Trophoblast cell (in vitro differentiated cells and primary cell): ENCODE results near the gene PANK4.

Source experiments
- DNase-seq, 2 donors: peaks; one replicate each; pipeline ENCODE4 v3.0.0-alpha.2; 2016
- H2AFZ ChIP-seq: 2 replicates; pipeline ENCODE4 v1.6.1; 2013; ENCODE audit warnings: low read length, moderate library complexity, mild to moderate bottlenecking; ENCODE audit not compliant: insufficient read depth, poor library complexity
- H2AK5ac ChIP-seq: 2 replicates; pipeline ENCODE4 v1.6.1; 2013; ENCODE audit warnings: mild to moderate bottlenecking, low read length
- H2BK120ac ChIP-seq: 2 replicates; pipeline ENCODE4 v1.6.1; 2013; ENCODE audit warnings: low read length, mild to moderate bottlenecking, moderate library complexity; ENCODE audit not compliant: insufficient read depth, poor library complexity
- H2BK12ac ChIP-seq: 2 replicates; pipeline ENCODE4 v1.6.1; 2013; ENCODE audit warnings: mild to moderate bottlenecking, low read length, moderate library complexity
- H2BK5ac ChIP-seq: 2 replicates; pipeline ENCODE4 v1.6.1; 2013; ENCODE audit warnings: low read length, low read depth, moderate library complexity, mild to moderate bottlenecking; ENCODE audit not compliant: poor library complexity
- H3K14ac ChIP-seq: 2 replicates; pipeline ENCODE4 v1.6.1; 2013; ENCODE audit warnings: mild to moderate bottlenecking, low read length
- H3K18ac ChIP-seq: 2 replicates; pipeline ENCODE4 v1.6.1; 2013; ENCODE audit warnings: mild to moderate bottlenecking, low read length
- H3K23ac ChIP-seq: 2 replicates; pipeline ENCODE4 v1.6.1; 2013; ENCODE audit warnings: low read length
- H3K27ac ChIP-seq: 2 replicates; pipeline ENCODE4 v1.5.1; 2013; ENCODE audit warnings: low read depth, mild to moderate bottlenecking, inconsistent platforms, low read length, moderate library complexity
- H3K27me3 ChIP-seq: 2 replicates; pipeline ENCODE4 v1.6.1; 2013; ENCODE audit warnings: inconsistent platforms, mild to moderate bottlenecking, low read length, moderate library complexity; ENCODE audit not compliant: insufficient read depth
- H3K36me3 ChIP-seq, 2 experiments: 1 replicate in 1 of 2; 2 replicates in 1 of 2; pipeline ENCODE4 v1.6.1; 2013; ENCODE audit warnings: low read length in 2 of 2, mild to moderate bottlenecking in 2 of 2, moderate library complexity in 1 of 2; ENCODE audit not compliant: insufficient read depth in 2 of 2, control insufficient read depth in 1 of 2
- H3K4ac ChIP-seq: 2 replicates; pipeline ENCODE4 v1.6.1; 2013; ENCODE audit warnings: low read depth, mild to moderate bottlenecking, low read length, moderate library complexity
- H3K4me1 ChIP-seq, 2 experiments: 1 replicate in 1 of 2; 2 replicates in 1 of 2; pipeline ENCODE4 v1.6.1; 2013; ENCODE audit warnings: low read length in 2 of 2, mild to moderate bottlenecking in 2 of 2, moderate library complexity in 1 of 2; ENCODE audit not compliant: insufficient read depth in 2 of 2, control insufficient read depth in 1 of 2
- H3K4me2 ChIP-seq: 2 replicates; pipeline ENCODE4 v1.6.1; 2013; ENCODE audit warnings: inconsistent platforms, mild to moderate bottlenecking, low read length, moderate library complexity
- H3K4me3 ChIP-seq: 2 replicates; pipeline ENCODE4 v1.5.1; 2013; ENCODE audit warnings: mild to moderate bottlenecking, low read depth, low read length, inconsistent platforms
- H3K79me1 ChIP-seq: one replicate; pipeline ENCODE4 v1.6.1; 2013; ENCODE audit warnings: low read length
- H3K79me2 ChIP-seq: 2 replicates; pipeline ENCODE4 v1.6.1; 2013; ENCODE audit warnings: low read length, mild to moderate bottlenecking; ENCODE audit not compliant: control insufficient read depth, insufficient read depth, poor library complexity
- H3K9ac ChIP-seq: 2 replicates; pipeline ENCODE4 v1.6.1; 2013; ENCODE audit warnings: mild to moderate bottlenecking, low read length
- H3K9me3 ChIP-seq: 2 replicates; pipeline ENCODE4 v1.6.1; 2013; ENCODE audit warnings: low read depth, mild to moderate bottlenecking, control low read depth, inconsistent platforms, low read length; ENCODE audit not compliant: insufficient read depth
- H4K12ac ChIP-seq: 2 replicates; pipeline ENCODE4 v1.6.1; 2013; ENCODE audit warnings: low read depth, mild to moderate bottlenecking, low read length, moderate library complexity
- H4K8ac ChIP-seq: 2 replicates; pipeline ENCODE4 v1.6.1; 2013; ENCODE audit warnings: low read depth, mild to moderate bottlenecking, low read length, moderate library complexity
- H4K91ac ChIP-seq: one replicate; pipeline ENCODE4 v1.6.1; 2013; ENCODE audit warnings: low read depth, mild to moderate bottlenecking, low read length, moderate library complexity
- WGBS: extraction: QIAGEN DNeasy Blood & Tissue Kit; methylation state at CpG from one replicate; pipeline ENCODE4 v1.1.7; 2013; ENCODE audit warnings: missing lambda C conversion rate; ENCODE audit not compliant: insufficient read length, insufficient coverage; ENCODE audit errors: extremely low coverage; 5-methylcytosine and 5-hydroxymethylcytosine counted together

PANK4 gene

DNA sequence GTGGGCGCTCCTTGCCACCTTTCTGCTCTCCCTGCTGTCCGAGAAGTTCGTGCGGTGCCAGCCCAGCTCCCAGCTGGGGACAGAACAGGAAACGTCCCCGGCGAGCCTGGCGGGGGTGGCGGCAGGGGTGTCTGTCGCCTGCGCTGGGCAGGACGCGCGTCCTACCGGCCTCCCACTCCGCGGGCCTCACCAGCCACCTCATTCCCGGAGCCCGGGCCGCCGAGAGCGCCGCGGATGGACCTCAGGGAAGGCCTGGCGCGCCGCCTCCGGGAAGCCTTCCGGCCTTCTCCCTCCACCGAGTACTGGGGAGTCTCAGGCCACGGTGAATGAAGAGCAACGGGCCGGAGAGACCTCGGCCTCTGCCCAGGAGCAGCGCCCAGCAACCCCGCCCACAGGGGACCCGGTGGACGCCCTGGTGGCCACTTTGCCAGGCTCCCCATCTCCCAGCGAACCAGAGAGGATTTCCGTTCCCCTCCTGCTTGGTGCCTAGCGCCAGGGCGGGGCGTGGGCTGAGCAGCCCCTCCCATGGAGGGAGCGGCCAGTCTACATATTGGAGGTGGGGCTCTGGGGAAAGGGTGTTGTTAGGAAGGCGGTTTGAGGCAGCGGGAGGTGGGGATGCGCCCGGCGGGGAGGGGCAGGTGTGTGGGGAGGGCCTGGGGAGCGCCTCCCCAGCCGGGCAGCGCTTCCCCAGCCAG lies 20.3 kb upstream of the PANK4 start:
- WGBS, result no CpG with 5 or more reads among the region's 52 CpGs
- H3K14ac ChIP-seq, result peak overlapping the region; percentile 49
- H3K27me3 ChIP-seq, result no peaks in the 10 kb centered on the region

DNA sequence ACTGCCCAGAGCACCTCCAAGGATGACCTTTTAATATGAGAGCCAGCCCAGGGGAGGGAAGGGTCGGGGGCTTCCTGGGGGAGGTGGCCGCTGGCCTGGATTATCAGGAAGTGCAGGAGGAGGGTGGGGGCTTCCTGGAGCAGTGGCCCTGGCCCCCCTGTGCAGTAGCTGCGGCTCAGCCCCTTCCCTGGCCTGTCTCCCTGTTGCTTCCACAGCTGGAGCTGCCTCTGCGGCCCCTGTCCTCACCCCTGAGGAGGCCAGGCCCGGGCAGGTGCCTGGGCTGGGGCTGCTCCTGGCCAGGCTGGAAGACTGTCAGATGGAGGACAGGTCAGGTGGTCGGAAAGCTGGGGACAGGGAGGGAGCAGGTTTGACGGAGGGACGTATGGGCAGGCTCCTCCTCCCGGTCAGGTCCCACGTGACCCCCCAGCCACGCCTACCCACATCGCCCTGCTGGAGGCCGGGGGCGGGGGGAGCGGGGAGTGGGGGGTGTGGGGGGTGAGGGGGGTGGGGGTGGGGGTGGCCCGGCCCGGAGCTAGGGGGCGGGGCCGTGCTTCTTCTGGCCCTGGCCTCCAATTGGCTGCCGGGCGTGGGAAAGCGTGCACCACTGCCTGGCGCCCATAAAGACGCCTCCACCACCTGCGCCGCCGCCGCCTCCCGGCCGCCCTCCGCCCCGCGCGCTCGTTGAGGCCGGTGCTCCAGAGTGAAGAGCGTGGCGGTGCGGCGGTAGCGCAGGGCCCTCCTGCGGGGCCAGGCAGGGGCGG lies 19.5 kb upstream of the PANK4 start:
- Histone ChIP-seq H3K36me3 (no peaks in the 10 kb centered on the region), H3K4ac (no peak overlapping the region), H3K4me2 (peak overlapping the region; percentile 57), H4K8ac (peak overlapping the region; percentile 55), H3K79me2 (no peaks in the 10 kb centered on the region), H3K79me1 (peaks cover 8% of the 10 kb centered on the region), H2BK12ac (no peak overlapping the region), H3K9me3 (no peaks in the 10 kb centered on the region), H3K27ac (no peak overlapping the region), H2AFZ (peak overlapping the region; percentile 32), H3K18ac (peak overlapping the region; percentile 71), H4K91ac (peak overlapping the region; percentile 20), H3K14ac (peak overlapping the region; percentile 49), H3K4me1 (peaks cover 13 to 21% of the 10 kb centered on the region in 2 experiments), H3K4me3 (peak overlapping the region; percentile 29), H2BK120ac (no peak overlapping the region), H4K12ac (no peak overlapping the region), H2BK5ac (no peak overlapping the region), H3K23ac (no peak overlapping the region), H2AK5ac (no peak overlapping the region), H3K27me3 (peaks cover 2% of the 10 kb centered on the region), H3K9ac (no peak overlapping the region)
- WGBS, result no CpG with 5 or more reads among the region's 43 CpGs
- peak; percentile 87 to 90 for DNase-seq

More for the DNA sequence above, 20.3 kb upstream of the PANK4 start:
- Histone ChIP-seq H3K4me1 (peaks cover 13 to 21% of the 10 kb centered on the region in 2 experiments), H3K9ac (no peak overlapping the region), H2AFZ (peak overlapping the region; percentile 32), H2BK120ac (no peak overlapping the region), H3K4me3 (peak overlapping the region; percentile 29), H3K23ac (no peak overlapping the region), H3K4me2 (peak overlapping the region; percentile 57), H2BK12ac (no peak overlapping the region), H3K36me3 (no peaks in the 10 kb centered on the region), H4K8ac (peak overlapping the region; percentile 55), H3K18ac (peak overlapping the region; percentile 71), H3K79me1 (peaks cover 8% of the 10 kb centered on the region), H4K12ac (no peak overlapping the region), H2BK5ac (no peak overlapping the region), H3K79me2 (no peaks in the 10 kb centered on the region), H3K4ac (no peak overlapping the region), H3K27ac (no peak overlapping the region), H2AK5ac (no peak overlapping the region), H4K91ac (peak overlapping the region; percentile 20), H3K9me3 (no peaks in the 10 kb centered on the region)
- peak; percentile 62 to 77 for DNase-seq

- Histone ChIP-seq H4K91ac (peak overlapping the region; percentile 20), H3K18ac (no peak overlapping the region), H3K14ac (no peak overlapping the region), H3K4me2 (no peak overlapping the region), H4K8ac (no peak overlapping the region), H3K79me1 (peaks cover 8% of the 10 kb centered on the region), H3K79me2 (no peaks in the 10 kb centered on the region), H2AFZ (peak overlapping the region; percentile 11), H4K12ac (no peak overlapping the region), H3K4me1 (peaks cover 13 to 21% of the 10 kb centered on the region in 2 experiments), H3K4ac (no peak overlapping the region), H3K27me3 (peaks cover 4% of the 10 kb centered on the region), H3K23ac (no peak overlapping the region), H2AK5ac (no peak overlapping the region), H2BK5ac (no peak overlapping the region), H3K36me3 (no peaks in the 10 kb centered on the region), H2BK12ac (peak overlapping the region; percentile 25), H3K9ac (no peak overlapping the region), H3K27ac (no peak overlapping the region), H3K4me3 (no peak overlapping the region), H2BK120ac (no peak overlapping the region), H3K9me3 (no peaks in the 10 kb centered on the region)
- WGBS, result no CpG with 5 or more reads among the region's 19 CpGs
- peak; percentile 86 to 89 for DNase-seq
Measured at GRCh38 chr1:2544875-2545640, 18.7 kb upstream of the PANK4 start.

- H3K27ac ChIP-seq, result no peak overlapping the region
- H4K8ac ChIP-seq, result no peak overlapping the region
- H4K91ac ChIP-seq, result no peak overlapping the region
- no peaks in the 10 kb centered on the region for H3K36me3 ChIP-seq
- no peak overlapping the region for H3K18ac ChIP-seq
- H3K27me3 ChIP-seq, result peaks cover 4% of the 10 kb centered on the region
- peaks cover 8% of the 10 kb centered on the region for H3K79me1 ChIP-seq
- no peaks in the 10 kb centered on the region for H3K79me2 ChIP-seq
- peaks cover 13 to 21% of the 10 kb centered on the region in 2 experiments for H3K4me1 ChIP-seq
- H2BK12ac ChIP-seq, result no peak overlapping the region
- no CpG with 5 or more reads among the region's 26 CpGs for WGBS
- H2BK120ac ChIP-seq, result no peak overlapping the region
- no peaks in the 10 kb centered on the region for H3K9me3 ChIP-seq
- H2AFZ ChIP-seq, result no peak overlapping the region
- H3K4me3 ChIP-seq, result no peak overlapping the region
- no peak overlapping the region for H3K14ac ChIP-seq
- no peak overlapping the region for H3K9ac ChIP-seq
- no peak overlapping the region for H4K12ac ChIP-seq
- H3K4ac ChIP-seq, result no peak overlapping the region
- H3K23ac ChIP-seq, result no peak overlapping the region
- H2BK5ac ChIP-seq, result no peak overlapping the region
- H2AK5ac ChIP-seq, result no peak overlapping the region
- no peak overlapping the region for H3K4me2 ChIP-seq
- no peak for DNase-seq
Measured at GRCh38 chr1:2544093-2544874, 17.9 kb upstream of the PANK4 start.
